HG02973 (cell line): ENCODE results near the gene TNFRSF13B.
"Not testable (repeated sequence)": the region's sequence is repeated elsewhere in the genome, so short reads cannot be mapped to it uniquely, and the experiment has no call there.

Experiments used
- ATAC-seq: cut with Tn5 transposase; IDR thresholded peaks from one replicate; pipeline ENCODE4 v1.9.1; 2021; ENCODE audit warnings: moderate library complexity; ENCODE audit not compliant: unreplicated experiment

TNFRSF13B gene

GRCh38 chr17:16987830-16988601, 16.1 kb upstream of the TNFRSF13B start:
- ATAC-seq: peak; percentile 62

GRCh38 chr17:16987066-16987829, 15.3 kb upstream of the TNFRSF13B start:
- no peak for ATAC-seq

DNA sequence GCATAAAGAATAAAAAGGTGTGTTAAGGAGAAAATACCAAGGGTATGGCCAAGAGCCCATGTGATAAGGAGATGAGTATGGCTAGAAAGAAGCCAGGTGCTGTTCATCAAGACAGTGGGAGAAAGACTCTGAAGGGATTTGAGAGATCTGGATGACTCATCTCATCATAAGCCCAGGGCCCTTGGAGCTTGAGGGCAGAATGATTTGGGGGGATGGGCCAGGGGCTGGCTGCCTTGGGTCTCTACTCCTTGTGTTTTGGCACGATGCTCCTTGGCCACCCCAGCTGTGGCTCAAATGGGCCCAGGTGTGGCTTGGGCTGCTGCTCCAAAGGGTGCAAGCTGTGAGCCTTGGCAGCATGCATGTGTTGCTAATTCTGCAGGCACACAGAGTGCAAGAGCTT, 14.5 kb upstream of the TNFRSF13B start:
- no peak for ATAC-seq

GRCh38 chr17:16981928-16982327, 10.0 kb upstream of the TNFRSF13B start:
- no peak for ATAC-seq

DNA sequence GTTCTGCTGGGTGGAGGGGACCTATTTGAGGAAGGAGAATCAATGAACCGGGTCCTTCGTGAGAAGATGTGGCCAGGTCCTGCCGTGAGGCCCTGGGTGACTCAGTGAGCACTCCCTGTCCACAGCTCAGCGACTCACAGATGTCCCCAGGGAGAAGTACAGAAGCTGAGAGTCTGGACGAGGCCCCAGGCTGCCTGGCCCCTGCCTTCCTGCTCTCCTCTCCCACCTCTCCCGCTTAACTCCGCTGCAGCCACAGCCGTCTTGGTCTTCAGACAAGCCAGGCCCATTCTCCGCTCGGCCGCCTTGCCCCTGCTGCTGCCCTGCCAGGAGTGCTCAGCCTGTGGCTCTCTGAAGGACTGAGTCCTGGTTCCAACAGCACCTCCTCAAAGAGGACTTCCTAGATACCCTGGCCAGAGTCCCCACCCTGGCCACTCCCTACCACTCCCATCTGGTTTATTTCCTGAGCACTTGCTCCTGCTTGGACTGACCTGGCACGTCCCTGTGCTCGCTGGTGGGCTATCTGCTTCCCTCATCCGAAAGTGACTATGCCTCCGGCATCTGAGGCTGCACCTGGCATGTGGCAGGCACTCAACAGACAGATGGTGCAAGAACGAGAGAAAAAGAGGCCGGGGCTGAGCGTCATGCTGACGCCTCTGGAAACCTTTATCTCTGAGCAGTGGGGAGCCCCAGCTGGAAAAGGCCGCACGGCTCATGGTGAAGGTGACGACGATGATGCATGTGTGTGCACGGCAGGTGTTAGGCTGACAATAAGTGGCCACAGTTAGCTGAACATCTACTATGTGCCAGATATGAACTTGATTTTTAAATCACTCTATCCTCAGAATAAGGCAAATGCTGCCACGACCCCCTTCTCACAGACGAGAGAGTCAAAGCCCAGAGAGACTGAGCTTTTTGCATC, 9.2 kb upstream of the TNFRSF13B start:
- no peak for ATAC-seq

DNA sequence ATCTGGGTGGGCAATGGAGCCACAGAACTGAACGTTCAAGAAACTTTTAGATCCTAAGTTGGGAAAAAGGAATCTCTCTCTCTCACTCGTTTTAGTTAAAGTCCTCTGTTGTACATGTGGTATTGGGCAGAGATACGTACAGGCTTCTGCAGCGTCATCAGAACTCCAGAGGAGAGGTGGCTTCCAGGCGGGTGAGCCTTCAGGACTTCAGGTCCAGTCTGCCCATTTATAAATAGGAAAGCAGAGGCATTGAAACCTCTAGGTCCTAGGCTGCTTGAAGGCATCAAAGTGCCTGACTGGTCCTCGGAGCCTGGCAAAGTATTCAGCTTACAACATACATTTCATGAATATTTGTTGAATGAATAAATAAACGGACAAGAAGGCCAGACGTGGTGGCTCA, 8.1 kb upstream of the TNFRSF13B start:
- no peak for ATAC-seq

GRCh38 chr17:16979237-16979823, 7.4 kb upstream of the TNFRSF13B start:
- not testable (repeated sequence) for ATAC-seq

DNA sequence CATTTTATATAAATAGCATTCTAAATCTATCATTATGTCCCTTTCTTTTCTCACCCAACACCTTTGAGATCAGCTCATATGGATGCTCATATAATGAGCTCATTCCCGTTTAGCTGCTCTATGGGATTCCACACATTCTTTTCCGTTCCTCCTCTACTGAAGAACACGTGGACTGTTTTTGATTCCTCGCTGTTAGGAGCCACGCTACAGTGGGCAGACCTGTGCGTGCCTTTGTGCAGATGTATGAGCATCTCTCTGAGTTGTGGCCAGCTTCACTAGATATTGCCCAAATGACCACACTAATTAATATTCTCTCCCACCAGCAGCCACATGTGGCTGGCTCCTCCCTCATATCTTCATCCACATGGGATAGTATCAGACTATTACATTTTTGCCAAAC, 6.0 kb upstream of the TNFRSF13B start:
- no peak for ATAC-seq

- ATAC-seq: no peak
Observed at GRCh38 chr17:16976725-16977550, 5.0 kb upstream of the TNFRSF13B start.

DNA sequence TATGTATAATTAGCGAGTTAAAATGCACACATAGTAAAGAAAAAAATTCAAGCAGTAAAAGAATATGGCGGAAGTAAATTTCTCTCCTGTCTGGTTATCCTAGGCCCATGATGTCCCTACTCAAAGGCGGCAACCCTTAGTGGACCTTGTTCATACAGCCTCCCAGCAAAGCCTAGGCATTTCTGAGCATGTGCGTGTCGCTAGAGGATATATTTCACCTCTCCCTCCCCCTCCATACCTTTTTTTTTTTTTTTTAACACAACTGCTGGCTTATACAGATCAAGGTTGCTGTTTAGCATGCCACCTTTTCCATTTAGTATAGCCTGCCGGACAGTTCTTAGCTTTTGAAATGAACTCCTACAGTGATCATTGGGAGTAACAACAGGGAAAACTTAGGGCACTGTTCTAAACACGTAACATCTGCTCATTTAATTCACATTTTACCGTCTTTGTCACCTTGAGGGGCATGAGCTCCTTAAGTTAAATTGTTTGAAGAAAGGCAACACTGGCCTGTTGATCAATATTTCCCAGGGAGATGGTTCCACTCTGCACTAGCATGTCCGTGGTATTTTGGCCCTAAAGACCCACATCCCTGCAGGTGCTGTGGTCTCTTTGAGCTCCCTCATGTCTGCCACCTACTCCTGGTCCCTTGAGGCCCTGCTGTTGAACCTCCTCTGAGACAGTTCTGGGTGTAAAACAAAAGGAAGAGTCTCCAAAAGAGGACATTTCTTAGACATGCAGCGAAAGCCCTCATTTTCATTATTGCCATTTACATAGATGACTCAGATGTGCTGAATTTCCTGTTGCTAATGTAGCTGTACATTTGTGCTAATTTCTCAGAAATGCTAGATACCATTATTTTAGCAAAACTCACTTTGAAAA, 4.1 kb upstream of the TNFRSF13B start:
- no peak for ATAC-seq

GRCh38 chr17:16975277-16975651, 3.3 kb upstream of the TNFRSF13B start:
- ATAC-seq: no peak

DNA sequence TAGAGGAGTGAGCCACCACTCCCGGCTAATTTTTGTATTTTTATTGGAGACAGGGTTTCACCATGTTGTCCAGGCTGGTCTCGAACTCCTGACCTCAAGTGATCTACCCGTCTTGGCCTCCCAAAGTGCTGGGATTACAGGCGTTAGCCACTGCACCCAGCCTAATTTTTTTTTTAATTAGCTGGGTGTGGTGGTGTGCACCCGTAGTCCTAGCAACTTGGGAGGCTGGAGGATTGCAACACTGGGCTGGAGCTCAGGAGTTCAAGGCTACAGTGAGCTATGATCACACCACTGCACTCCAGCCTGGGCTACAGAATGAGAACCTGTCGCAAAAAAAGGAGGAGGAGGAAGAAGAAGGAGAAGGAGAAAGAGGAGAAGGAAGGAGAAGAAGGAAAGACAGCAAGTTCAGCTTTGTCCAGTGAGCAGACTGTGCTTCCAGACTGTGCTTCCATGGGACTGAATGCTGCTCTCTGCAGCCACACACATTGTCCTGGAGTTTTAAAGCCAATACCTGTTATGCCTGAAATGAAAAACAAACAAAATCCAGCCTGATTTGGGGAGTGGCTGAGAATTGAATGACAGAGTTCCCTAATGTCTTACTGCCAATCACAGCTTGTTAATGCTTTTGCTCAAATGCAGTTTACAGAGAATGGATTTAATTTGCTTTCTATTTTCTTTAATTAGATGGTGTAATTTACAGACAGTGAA, 2.8 kb upstream of the TNFRSF13B start:
- ATAC-seq: no peak

GRCh38 chr17:16973760-16974540, 2.0 kb upstream of the TNFRSF13B start:
- ATAC-seq: no peak

DNA sequence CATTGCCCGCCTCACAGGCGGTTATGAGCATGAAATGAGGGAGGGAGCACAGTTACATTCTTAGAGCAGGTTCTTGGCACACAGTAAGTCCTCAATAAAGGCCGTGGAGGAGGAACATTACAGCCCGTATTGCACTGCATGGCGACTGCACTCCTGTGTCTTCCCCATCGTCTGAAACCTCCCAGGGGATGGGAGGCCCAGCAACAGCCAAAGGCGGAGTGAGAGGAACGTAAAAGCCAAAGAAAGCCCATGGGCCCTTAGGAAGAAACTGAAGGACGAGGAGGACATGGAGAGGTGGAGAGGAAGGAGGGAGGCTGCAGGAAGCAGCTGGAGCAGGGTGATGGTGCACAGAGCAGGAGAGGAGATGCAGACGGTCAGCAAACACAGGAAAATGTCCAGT, 1.1 kb upstream of the TNFRSF13B start:
- not testable (repeated sequence) for ATAC-seq

DNA sequence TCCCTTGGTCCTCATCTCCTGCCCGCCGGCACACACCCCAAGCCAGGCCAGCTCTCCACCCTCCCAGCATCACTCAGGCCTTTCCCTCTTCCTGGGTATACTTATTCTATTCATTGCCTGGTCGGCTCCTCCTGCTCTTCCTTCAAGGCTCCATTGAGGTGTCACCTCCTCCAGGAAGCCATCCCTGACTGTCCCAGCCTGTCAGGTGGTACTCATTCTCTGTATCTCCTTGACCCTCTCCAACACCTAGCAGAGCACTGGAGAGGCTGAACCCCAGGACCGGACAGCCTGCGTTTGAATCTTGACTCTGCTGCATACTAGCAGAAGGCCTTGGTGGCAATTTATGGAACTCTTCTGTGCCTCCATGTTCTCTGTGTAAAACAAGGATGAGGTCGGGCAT, 428 bp upstream of the TNFRSF13B start:
- ATAC-seq: no peak

- ATAC-seq: no peak
Observed at GRCh38 chr17:16969931-16970906, 1.7 kb downstream of the TNFRSF13B start.

GRCh38 chr17:16968786-16969185, 3.1 kb downstream of the TNFRSF13B start:
- no peak for ATAC-seq
